ENCODE results near the gene BANP. TPM values are rescaled to one million over a fixed set of nuclear protein-coding genes. Genes with fewer than 3 reads are reported as not detected.
"Not testable (repeated sequence)": the region's sequence is repeated elsewhere in the genome, so short reads cannot be mapped to it uniquely, and the experiment has no call there.

The BANP gene
- total RNA-seq, 1 donor from 2014 or later, result 28.2 TPM

- Histone ChIP-seq H3K9me3 (ENCODE audit: control insufficient read depth in 3 of 3, low read length in 3 of 3) (peaks cover 0 to 7% (median 5%) of the 10 kb centered on the region in 3 donors), H3K4me3 (ENCODE audit: low read length in 3 of 3) (no peak overlapping the region), H3K9ac (ENCODE audit: low read depth in 1 of 3, low read length in 3 of 3) (no peak overlapping the region), H3K36me3 (ENCODE audit: control insufficient read depth in 3 of 3, insufficient read depth in 3 of 3, low read length in 3 of 3) (peaks cover 4 to 7% (median 6%) of the 10 kb centered on the region in 3 donors), H3K4me1 (ENCODE audit: control insufficient read depth in 3 of 3, insufficient read depth in 3 of 3, low read length in 3 of 3) (peaks cover 0 to 12% (median 8%) of the 10 kb centered on the region in 3 donors), H3K27me3 (ENCODE audit: control insufficient read depth in 3 of 3, insufficient read depth in 3 of 3, low read length in 3 of 3) (no peaks in the 10 kb centered on the region), H3K27ac (ENCODE audit: low read depth, low read length) (no peak overlapping the region)
These were observed 25.4 kb downstream of the BANP start for GRCh38 chr16:87976665-87977064.

- H3K36me3 ChIP-seq (ENCODE audit: control insufficient read depth in 3 of 3, insufficient read depth in 3 of 3, low read length in 3 of 3), result peaks cover 11 to 13% (median 12%) of the 10 kb centered on the region in 3 donors
- H3K4me3 ChIP-seq (ENCODE audit: low read length in 3 of 3), result no peak overlapping the region
- H3K9ac ChIP-seq (ENCODE audit: low read depth in 1 of 3, low read length in 3 of 3), result no peak overlapping the region
- H3K27me3 ChIP-seq (ENCODE audit: control insufficient read depth in 3 of 3, insufficient read depth in 3 of 3, low read length in 3 of 3), result no peaks in the 10 kb centered on the region
- H3K4me1 ChIP-seq (ENCODE audit: control insufficient read depth in 3 of 3, insufficient read depth in 3 of 3, low read length in 3 of 3), result peaks cover 0 to 14% (median 8%) of the 10 kb centered on the region in 3 donors
- H3K27ac ChIP-seq (ENCODE audit: low read depth, low read length), result no peak overlapping the region
- H3K9me3 ChIP-seq (ENCODE audit: control insufficient read depth in 3 of 3, low read length in 3 of 3), result no peaks in the 10 kb centered on the region
These were observed 26.9 kb downstream of the BANP start for GRCh38 chr16:87978127-87978526.

- Histone ChIP-seq H3K36me3 (ENCODE audit: control insufficient read depth in 3 of 3, insufficient read depth in 3 of 3, low read length in 3 of 3) (peaks cover 11 to 13% (median 12%) of the 10 kb centered on the region in 3 donors), H3K4me1 (ENCODE audit: control insufficient read depth in 3 of 3, insufficient read depth in 3 of 3, low read length in 3 of 3) (peaks cover 0 to 21% (median 9%) of the 10 kb centered on the region in 3 donors), H3K9ac (ENCODE audit: low read depth in 1 of 3, low read length in 3 of 3) (peak overlapping the region in 1 of 3 donors; percentile 50), H3K27ac (ENCODE audit: low read depth, low read length) (peak overlapping the region; percentile 7), H3K4me3 (ENCODE audit: low read length in 3 of 3) (no peak overlapping the region), H3K9me3 (ENCODE audit: control insufficient read depth in 3 of 3, low read length in 3 of 3) (no peaks in the 10 kb centered on the region), H3K27me3 (ENCODE audit: control insufficient read depth in 3 of 3, insufficient read depth in 3 of 3, low read length in 3 of 3) (no peaks in the 10 kb centered on the region)
These were observed 28.1 kb downstream of the BANP start for GRCh38 chr16:87979352-87979751.

GRCh38 chr16:87979911-87980630 lies 28.8 kb downstream of the BANP start:
- H3K36me3 ChIP-seq (ENCODE audit: control insufficient read depth in 3 of 3, insufficient read depth in 3 of 3, low read length in 3 of 3), result peaks cover 17 to 18% (median 17%) of the 10 kb centered on the region in 3 donors
- H3K9ac ChIP-seq (ENCODE audit: low read depth in 1 of 3, low read length in 3 of 3); H3K27ac ChIP-seq (ENCODE audit: low read depth, low read length): not testable (repeated sequence)

GRCh38 chr16:87981376-87981775 lies 30.1 kb downstream of the BANP start:
- H3K4me1 ChIP-seq (ENCODE audit: control insufficient read depth in 3 of 3, insufficient read depth in 3 of 3, low read length in 3 of 3), result peaks cover 0 to 21% (median 9%) of the 10 kb centered on the region in 3 donors
- H3K27ac ChIP-seq (ENCODE audit: low read depth, low read length); H3K27me3 ChIP-seq (ENCODE audit: control insufficient read depth in 3 of 3, insufficient read depth in 3 of 3, low read length in 3 of 3); H3K4me3 ChIP-seq (ENCODE audit: low read length in 3 of 3); H3K9ac ChIP-seq (ENCODE audit: low read depth in 1 of 3, low read length in 3 of 3); H3K9me3 ChIP-seq (ENCODE audit: control insufficient read depth in 3 of 3, low read length in 3 of 3): not testable (repeated sequence)
- peaks cover 12 to 18% (median 16%) of the 10 kb centered on the region in 3 donors for H3K36me3 ChIP-seq (ENCODE audit: control insufficient read depth in 3 of 3, insufficient read depth in 3 of 3, low read length in 3 of 3)

More at GRCh38 chr16:87979911-87980630, 28.8 kb downstream of the BANP start:
- H3K4me3 ChIP-seq (ENCODE audit: low read length in 3 of 3); H3K9me3 ChIP-seq (ENCODE audit: control insufficient read depth in 3 of 3, low read length in 3 of 3); H3K27me3 ChIP-seq (ENCODE audit: control insufficient read depth in 3 of 3, insufficient read depth in 3 of 3, low read length in 3 of 3): not testable (repeated sequence)
- peaks cover 0 to 21% (median 9%) of the 10 kb centered on the region in 3 donors for H3K4me1 ChIP-seq (ENCODE audit: control insufficient read depth in 3 of 3, insufficient read depth in 3 of 3, low read length in 3 of 3)

GRCh38 chr16:87982581-87983041 lies 31.4 kb downstream of the BANP start:
- Histone ChIP-seq H3K36me3 (ENCODE audit: control insufficient read depth in 3 of 3, insufficient read depth in 3 of 3, low read length in 3 of 3) (peaks cover 12 to 18% (median 16%) of the 10 kb centered on the region in 3 donors), H3K27ac (ENCODE audit: low read depth, low read length) (no peak overlapping the region), H3K9ac (ENCODE audit: low read depth in 1 of 3, low read length in 3 of 3) (no peak overlapping the region), H3K27me3 (ENCODE audit: control insufficient read depth in 3 of 3, insufficient read depth in 3 of 3, low read length in 3 of 3) (no peaks in the 10 kb centered on the region), H3K4me3 (ENCODE audit: low read length in 3 of 3) (no peak overlapping the region), H3K9me3 (ENCODE audit: control insufficient read depth in 3 of 3, low read length in 3 of 3) (no peaks in the 10 kb centered on the region), H3K4me1 (ENCODE audit: control insufficient read depth in 3 of 3, insufficient read depth in 3 of 3, low read length in 3 of 3) (peaks cover 0 to 21% (median 9%) of the 10 kb centered on the region in 3 donors)

GRCh38 chr16:87983072-87983736 lies 32.0 kb downstream of the BANP start:
- H3K4me1 ChIP-seq (ENCODE audit: control insufficient read depth in 3 of 3, insufficient read depth in 3 of 3, low read length in 3 of 3), result peaks cover 0 to 21% (median 9%) of the 10 kb centered on the region in 3 donors
- peaks cover 12 to 20% (median 16%) of the 10 kb centered on the region in 3 donors for H3K36me3 ChIP-seq (ENCODE audit: control insufficient read depth in 3 of 3, insufficient read depth in 3 of 3, low read length in 3 of 3)
- H3K9ac ChIP-seq (ENCODE audit: low read depth in 1 of 3, low read length in 3 of 3), result not testable (repeated sequence)

GRCh38 chr16:87983737-87984097 lies 32.5 kb downstream of the BANP start:
- not testable (repeated sequence) for H3K9ac ChIP-seq (ENCODE audit: low read depth in 1 of 3, low read length in 3 of 3); H3K27ac ChIP-seq (ENCODE audit: low read depth, low read length); H3K27me3 ChIP-seq (ENCODE audit: control insufficient read depth in 3 of 3, insufficient read depth in 3 of 3, low read length in 3 of 3); H3K9me3 ChIP-seq (ENCODE audit: control insufficient read depth in 3 of 3, low read length in 3 of 3); H3K4me3 ChIP-seq (ENCODE audit: low read length in 3 of 3)
- H3K4me1 ChIP-seq (ENCODE audit: control insufficient read depth in 3 of 3, insufficient read depth in 3 of 3, low read length in 3 of 3), result peaks cover 0 to 21% (median 9%) of the 10 kb centered on the region in 3 donors
- H3K36me3 ChIP-seq (ENCODE audit: control insufficient read depth in 3 of 3, insufficient read depth in 3 of 3, low read length in 3 of 3), result peaks cover 12 to 20% (median 16%) of the 10 kb centered on the region in 3 donors

More at GRCh38 chr16:87983072-87983736, 32.0 kb downstream of the BANP start:
- H3K4me3 ChIP-seq (ENCODE audit: low read length in 3 of 3); H3K9me3 ChIP-seq (ENCODE audit: control insufficient read depth in 3 of 3, low read length in 3 of 3); H3K27me3 ChIP-seq (ENCODE audit: control insufficient read depth in 3 of 3, insufficient read depth in 3 of 3, low read length in 3 of 3); H3K27ac ChIP-seq (ENCODE audit: low read depth, low read length): not testable (repeated sequence)

- H3K4me3 ChIP-seq (ENCODE audit: low read length in 3 of 3); H3K27ac ChIP-seq (ENCODE audit: low read depth, low read length); H3K27me3 ChIP-seq (ENCODE audit: control insufficient read depth in 3 of 3, insufficient read depth in 3 of 3, low read length in 3 of 3); H3K9me3 ChIP-seq (ENCODE audit: control insufficient read depth in 3 of 3, low read length in 3 of 3); H3K9ac ChIP-seq (ENCODE audit: low read depth in 1 of 3, low read length in 3 of 3): not testable (repeated sequence)
- peaks cover 12 to 20% (median 16%) of the 10 kb centered on the region in 3 donors for H3K36me3 ChIP-seq (ENCODE audit: control insufficient read depth in 3 of 3, insufficient read depth in 3 of 3, low read length in 3 of 3)
- H3K4me1 ChIP-seq (ENCODE audit: control insufficient read depth in 3 of 3, insufficient read depth in 3 of 3, low read length in 3 of 3), result peaks cover 0 to 17% (median 6%) of the 10 kb centered on the region in 3 donors
These were observed 32.9 kb downstream of the BANP start for GRCh38 chr16:87984180-87984579.
